ENCODE results near the gene TERF2IP.

- TF ChIP-seq CTCF (CRISPR knock-in tag; IDR thresholded peaks at IDR 0.05) (no peak), EHMT2 (IDR thresholded peaks at IDR 0.05; ENCODE audit: borderline replicate concordance, low read depth, low read length) (no peak), ZFX (CRISPR knock-in tag; IDR thresholded peaks at IDR 0.05; ENCODE audit: low read depth) (no peak), TCF7L2 (IDR thresholded peaks at IDR 0.05; ENCODE audit: low read depth, low read length) (no peak), SUZ12 (IDR thresholded peaks at IDR 0.05; ENCODE audit: low read depth, low read length) (no peak), MZF1 (CRISPR knock-in tag; IDR thresholded peaks at IDR 0.05; ENCODE audit: borderline replicate concordance) (no peak), ZNF331 (CRISPR knock-in tag; IDR thresholded peaks at IDR 0.05) (no peak), CEBPG (CRISPR knock-in tag; IDR thresholded peaks at IDR 0.05) (no peak), NCOA2 (CRISPR knock-in tag; IDR thresholded peaks at IDR 0.05) (no peak), POLR2A (IDR thresholded peaks at IDR 0.05; ENCODE audit: insufficient read depth in 1 of 2, low read depth in 2 of 2, low read length in 2 of 2) (no peak)
These were observed 55.7 kb downstream of the TERF2IP start for GRCh38 chr16:75703306-75703705.

All from HepG2 (cell line).